GM18507 (cell line): Measurements from ENCODE around the gene FAM72A.
"Not testable (repeated sequence)": the region's sequence is repeated elsewhere in the genome, so short reads cannot be mapped to it uniquely, and the experiment has no call there.

ENCODE experiments used
- DNase-seq: peaks from one replicate; pipeline ENCODE4 v3.0.0; 2011; ENCODE audit warnings: low read depth; ENCODE audit not compliant: insufficient read length; ENCODE audit errors: extremely low spot score
- FAIRE-seq: peaks from 2 replicates; lab custom pipeline; 2011; peaks lifted over from hg19 to GRCh38; lab: Jason Lieb, UNC

The FAM72A gene

GRCh38 chr1:206202789-206203363 lies at the start of gene FAM72A:
Gene FAM72A (minus strand): TSS chr1:206202839. CDS start chr1:206202025, 814 bp downstream.
- DNase-seq, FAIRE-seq: not testable (repeated sequence)

DNA sequence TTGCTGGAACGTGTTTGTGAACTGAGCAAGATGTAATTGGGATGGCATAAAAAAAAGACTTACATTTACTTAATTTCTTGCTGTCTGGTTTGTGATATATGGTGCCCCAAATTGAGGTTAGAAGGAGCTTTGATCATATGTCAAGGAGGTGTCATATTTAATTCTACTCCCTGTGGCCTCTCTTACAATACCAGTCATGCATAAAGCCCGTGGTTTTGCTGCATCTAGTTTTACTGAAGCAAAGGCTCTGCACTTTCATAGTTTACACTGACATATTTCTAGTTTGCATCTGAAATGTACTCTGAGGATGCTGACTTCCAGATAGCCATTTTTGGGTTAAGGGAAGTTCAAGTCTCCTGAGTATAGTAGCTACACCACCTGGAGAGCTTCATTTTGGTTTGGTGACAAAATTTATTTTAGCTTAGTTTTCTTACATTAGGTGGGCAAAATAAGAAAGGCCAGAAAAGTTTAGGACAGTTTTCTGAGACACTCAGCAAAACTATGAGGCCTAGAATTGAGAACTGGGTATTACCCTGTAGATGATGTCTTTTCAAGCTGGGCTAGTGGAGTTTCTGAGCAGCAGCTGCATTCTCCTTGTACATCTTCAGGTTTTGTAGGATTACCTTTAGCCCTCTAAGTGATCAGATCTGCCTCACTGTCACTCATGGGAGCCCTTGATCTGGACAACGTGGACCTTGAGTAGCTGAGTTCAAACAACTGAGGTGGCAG lies 48.5 kb upstream of the FAM72A start:
- DNase-seq, FAIRE-seq: not testable (repeated sequence)

GRCh38 chr1:206246129-206246886 lies 43.7 kb upstream of the FAM72A start:
- FAIRE-seq, DNase-seq: not testable (repeated sequence)

DNA sequence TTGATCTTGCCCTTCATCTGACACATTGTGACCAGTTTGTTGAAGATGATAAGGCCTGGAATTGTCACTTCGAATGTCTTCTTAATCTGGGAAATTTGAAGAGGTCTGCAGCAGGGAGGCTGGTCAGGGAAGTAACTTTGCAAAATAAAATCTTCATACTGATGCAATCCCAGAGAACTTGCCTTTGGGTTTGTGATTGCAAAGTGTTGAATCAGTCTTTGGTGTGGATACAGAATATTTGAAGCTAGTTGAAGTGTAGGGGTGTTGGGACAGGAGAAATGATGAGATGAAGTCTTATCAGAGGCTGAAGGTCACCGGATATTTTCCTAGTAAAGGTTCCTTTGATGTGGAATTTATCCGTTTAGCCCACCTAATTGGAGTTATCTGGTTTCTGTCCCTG lies 42.8 kb upstream of the FAM72A start:
- not testable (repeated sequence) for DNase-seq, FAIRE-seq

DNA sequence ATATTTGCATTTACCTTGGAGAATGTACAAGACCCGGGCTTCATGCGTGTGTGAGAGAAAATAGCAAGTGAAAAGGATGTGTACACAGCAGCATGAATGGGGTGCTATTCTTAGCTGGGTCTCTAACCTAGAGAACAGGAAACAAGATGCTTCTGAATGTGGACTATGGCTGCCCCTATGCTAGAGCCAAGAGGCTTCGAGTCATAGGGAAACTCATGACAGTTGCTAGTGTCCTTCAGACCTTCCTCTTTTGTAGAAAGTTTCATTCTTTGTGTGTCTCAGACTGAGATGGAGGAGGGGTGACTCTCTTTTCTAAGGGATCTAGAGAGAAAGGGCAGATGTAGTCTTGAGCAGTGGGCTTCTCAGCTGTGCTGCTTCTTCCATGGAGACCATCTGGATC lies 40.7 kb upstream of the FAM72A start:
- not testable (repeated sequence) for FAIRE-seq, DNase-seq

DNA sequence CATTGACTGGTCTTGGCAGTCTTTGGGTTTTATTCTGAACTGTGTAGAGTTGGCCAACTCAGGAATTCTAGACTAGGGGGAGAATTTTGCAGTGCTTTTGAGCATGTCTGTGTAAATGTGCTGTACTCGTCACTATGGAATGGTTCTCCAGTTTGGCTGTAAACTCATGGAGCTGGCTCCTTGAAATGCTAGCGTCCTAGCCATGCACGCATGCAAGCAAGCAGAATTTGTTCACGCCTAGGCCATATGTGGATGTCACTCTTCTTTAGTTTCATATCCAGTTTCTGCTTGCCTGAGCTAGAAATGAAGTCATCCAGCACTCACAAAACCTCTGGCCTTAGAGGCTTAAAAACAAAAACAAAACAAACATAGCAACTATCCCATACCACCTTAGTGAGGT lies 37.6 kb upstream of the FAM72A start:
- DNase-seq, FAIRE-seq: not testable (repeated sequence)

- not testable (repeated sequence) for DNase-seq, FAIRE-seq
These were observed 32.6 kb upstream of the FAM72A start for GRCh38 chr1:206235190-206235589.

- not testable (repeated sequence) for FAIRE-seq
These were observed 31.7 kb upstream of the FAM72A start for GRCh38 chr1:206234189-206234916.

DNA sequence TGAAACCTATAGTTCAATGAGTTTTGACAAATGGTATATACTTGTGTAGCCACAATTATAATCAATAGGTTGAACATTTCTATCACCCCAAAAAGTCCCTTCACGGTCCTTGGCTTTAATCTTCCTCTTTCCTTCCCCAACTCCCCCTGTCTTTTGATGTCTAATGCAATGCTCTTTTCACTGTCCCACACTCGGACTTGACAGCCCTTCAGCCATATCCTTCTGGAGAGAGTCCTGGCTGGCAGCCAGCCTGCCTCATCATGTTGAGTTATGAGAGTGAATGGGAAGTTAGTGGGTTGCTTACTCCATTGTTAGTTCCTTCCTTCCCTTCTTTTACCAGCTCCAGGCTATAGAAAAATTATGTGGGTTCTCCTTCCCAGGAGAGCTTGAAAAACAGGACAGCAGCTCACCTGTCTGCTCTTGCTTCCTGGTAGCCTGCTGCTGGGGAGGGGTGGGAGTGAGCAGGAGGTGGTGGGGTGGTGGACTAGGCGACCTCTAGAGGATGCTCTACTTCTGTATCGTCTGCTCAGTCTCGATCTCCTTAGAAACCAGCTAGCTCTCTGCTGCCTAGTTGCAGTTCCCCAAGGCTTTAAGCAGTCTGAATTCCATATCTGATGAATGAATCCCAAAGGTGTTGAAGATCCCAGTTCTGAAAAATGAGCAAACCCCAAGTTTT lies 30.5 kb upstream of the FAM72A start:
- not testable (repeated sequence) for FAIRE-seq, DNase-seq

More at GRCh38 chr1:206234189-206234916, 31.7 kb upstream of the FAM72A start:
- DNase-seq, result not testable (repeated sequence)

GRCh38 chr1:206231989-206232388 lies 29.4 kb upstream of the FAM72A start:
- not testable (repeated sequence) for DNase-seq, FAIRE-seq

DNA sequence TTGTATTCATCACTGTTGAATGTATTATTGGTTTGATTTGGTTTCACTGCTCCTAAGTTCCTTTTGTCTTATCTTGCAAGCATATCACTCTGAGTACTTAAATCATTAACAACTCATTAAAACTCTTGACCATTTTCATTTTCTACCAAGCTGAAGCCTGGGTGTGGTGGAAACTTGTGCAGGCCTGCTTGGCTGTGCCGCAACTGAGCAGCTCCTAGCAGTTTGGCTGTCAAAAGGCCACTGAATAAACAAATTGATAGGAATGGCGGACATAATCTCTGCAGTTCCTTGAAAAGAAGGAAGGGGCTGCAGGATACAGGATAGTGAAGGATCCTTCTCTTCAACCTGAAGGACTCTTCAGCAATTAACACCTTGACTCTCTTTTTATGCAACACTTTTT lies 26.6 kb upstream of the FAM72A start:
- not testable (repeated sequence) for FAIRE-seq, DNase-seq

- FAIRE-seq, result not testable (repeated sequence)
These were observed 24.2 kb upstream of the FAM72A start for GRCh38 chr1:206226886-206227285.

GRCh38 chr1:206225386-206225785 lies 22.7 kb upstream of the FAM72A start:
- not testable (repeated sequence) for FAIRE-seq, DNase-seq

More at GRCh38 chr1:206226886-206227285, 24.2 kb upstream of the FAM72A start:
- DNase-seq, result not testable (repeated sequence)

DNA sequence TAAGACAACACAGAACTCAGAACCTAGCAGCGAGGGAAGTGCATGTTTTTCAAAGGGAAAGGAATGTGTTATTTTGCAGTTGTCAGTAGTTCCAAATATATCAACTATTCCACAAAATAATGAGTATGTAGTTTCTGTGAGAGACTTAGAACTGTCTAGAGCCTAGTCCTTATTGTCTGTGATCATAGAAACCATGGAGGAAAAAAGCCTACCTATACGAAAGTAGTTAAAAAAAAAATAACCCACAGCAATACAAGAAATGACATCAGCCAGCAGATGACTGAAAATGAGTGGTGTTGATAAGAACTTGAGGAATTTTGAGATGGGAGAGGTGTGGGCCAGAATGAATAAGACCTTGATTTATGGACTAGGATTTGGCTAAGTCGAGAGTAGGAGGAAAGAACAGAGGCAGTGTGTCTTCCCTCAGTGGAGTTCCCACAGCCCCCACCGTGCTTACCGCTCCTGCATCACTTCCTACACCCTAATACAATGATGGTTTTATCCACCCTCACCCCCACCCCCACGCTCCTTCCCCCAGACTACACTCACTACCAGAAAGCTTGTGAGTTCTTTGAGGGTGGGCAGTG lies 21.6 kb upstream of the FAM72A start:
- FAIRE-seq, DNase-seq: not testable (repeated sequence)

GRCh38 chr1:206221585-206221984 lies 18.9 kb upstream of the FAM72A start:
- FAIRE-seq, DNase-seq: not testable (repeated sequence)

GRCh38 chr1:206220332-206221000 lies 17.8 kb upstream of the FAM72A start:
- not testable (repeated sequence) for DNase-seq, FAIRE-seq

DNA sequence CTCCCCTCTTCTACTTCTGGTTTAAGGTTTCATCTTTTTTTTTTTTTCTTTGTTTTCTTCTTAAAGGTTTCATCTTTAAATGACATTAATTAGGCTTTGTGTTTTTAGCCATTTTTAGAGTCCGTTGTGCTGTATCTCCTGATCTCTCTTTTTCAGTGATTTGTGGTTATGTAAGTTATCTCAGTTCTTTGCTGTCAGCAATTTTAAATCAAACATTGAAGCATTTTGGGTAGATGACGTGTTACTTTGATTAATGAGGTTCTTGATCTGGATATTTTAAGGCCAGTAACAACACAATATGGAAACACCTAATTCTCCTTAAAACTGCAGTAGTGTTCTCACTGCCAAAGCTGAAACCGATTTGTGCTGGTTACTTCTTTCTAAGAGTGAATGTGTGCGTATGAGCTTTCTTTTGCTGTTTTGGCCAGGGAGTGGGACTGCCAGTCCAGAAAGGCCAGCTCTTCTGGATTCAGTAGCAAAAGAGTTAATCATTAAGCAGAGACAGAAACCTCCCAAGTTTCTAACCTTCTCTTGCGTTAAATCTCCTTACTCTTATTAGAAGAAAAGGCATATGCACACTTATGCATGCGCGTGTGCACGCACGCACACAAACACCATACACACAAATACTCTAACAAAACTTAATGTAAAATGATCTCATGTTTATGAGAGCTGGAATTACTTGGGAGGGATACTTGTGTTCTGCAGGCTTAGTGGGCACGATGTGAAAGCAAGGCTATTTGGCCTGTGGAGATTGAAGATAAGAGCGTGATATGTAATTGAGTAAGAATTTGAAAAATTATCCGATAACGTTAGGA lies 17.1 kb upstream of the FAM72A start:
- FAIRE-seq, DNase-seq: not testable (repeated sequence)
